Gastroesophageal sphincter (tissue), 4 donors: Measurements from ENCODE around the gene FGR. TPM values are rescaled to one million over a fixed set of nuclear protein-coding genes. Genes with fewer than 3 reads are reported as not detected.
A peak's percentile ranks its signal among the peaks of the same experiment; 100 is the strongest.
"Not testable (repeated sequence)": the region's sequence is repeated elsewhere in the genome, so short reads cannot be mapped to it uniquely, and the experiment has no call there.

Source experiments
- ATAC-seq: fragments of 150-250 bp; one replicate; pipeline ENCODE4 v1.9.1; 2016; ENCODE audit warnings: mild to moderate bottlenecking, moderate library complexity
- H3K27ac ChIP-seq, 4 donors: fragments of 200-600 bp; sonication (generic) in 3 of 4; 1 replicate in 3 of 4; 2 replicates in 1 of 4; pipeline ENCODE4 v1.5.1; 2016 to 2019
- H3K27me3 ChIP-seq: fragments of 200-600 bp; sonication (generic); one replicate; pipeline ENCODE4 v1.5.1; 2019
- H3K36me3 ChIP-seq, 2 donors: fragments of 200-600 bp; sonication (generic); one replicate each; pipeline ENCODE4 v1.5.1; 2019; ENCODE audit warnings: control low read depth in 1 of 2
- H3K4me1 ChIP-seq, 3 donors: fragments of 200-600 bp; sonication (generic); 1 replicate in 2 of 3; 2 replicates in 1 of 3; pipeline ENCODE4 v1.5.1; 2016 to 2019; ENCODE audit warnings: control low read depth in 2 of 3
- H3K4me3 ChIP-seq, 2 donors: fragments of 200-600 bp; sonication (generic); one replicate each; pipeline ENCODE4 v1.5.1; 2019; ENCODE audit warnings: mild to moderate bottlenecking in 1 of 2, moderate library complexity in 1 of 2
- H3K9me3 ChIP-seq, 3 donors: fragments of 200-600 bp; sonication (generic); one replicate each; pipeline ENCODE4 v1.5.1; 2017 to 2019; ENCODE audit warnings: control low read depth in 2 of 3
- EP300 ChIP-seq: sonication (generic); formaldehyde crosslinking; IDR thresholded peaks from one replicate; pipeline ENCODE4 v1.6.1; 2017; ENCODE audit warnings: antibody characterized with exemption, mild to moderate bottlenecking
- POLR2A ChIP-seq, 2 donors: fragments of 450-650 bp; IDR thresholded peaks; one replicate each; pipeline ENCODE4 v1.6.1; 2017; ENCODE audit warnings: antibody characterized with exemption in 2 of 2, mild to moderate bottlenecking in 2 of 2, moderate library complexity in 1 of 2
- POLR2AphosphoS5 ChIP-seq: sonication (generic); formaldehyde crosslinking; IDR thresholded peaks from one replicate; pipeline ENCODE4 v1.6.1; 2017; ENCODE audit warnings: antibody characterized with exemption
- WGBS, 2 donors: methylation state at CpG; one replicate each; pipeline ENCODE4 v1.1.5; 2018; ENCODE audit warnings: low coverage in 1 of 2; 5-methylcytosine and 5-hydroxymethylcytosine counted together
- total RNA-seq, 4 donors: library from RNA; depleted of rRNA; stranded (reverse); fragments of >200 nt; gene quantifications; one replicate each; pipeline ENCODE4 v1.1.0, GENCODE V29; 2016
- TF ChIP-seq, protein P1 (sequence below), 4 experiments: fragments of 200-600 bp in 2 of 4; fragments of 450-650 bp in 2 of 4; sonication (generic) in 1 of 4; IDR thresholded peaks; one replicate each; pipeline ENCODE4 v1.5.1; 2017 to 2019; ENCODE audit warnings: antibody characterized with exemption in 4 of 4, mild to moderate bottlenecking in 2 of 4, moderate library complexity in 2 of 4

FGR gene
- total RNA-seq, 4 donors from 2014 or later: 9.2 to 17.8 (median 10.1) TPM

DNA sequence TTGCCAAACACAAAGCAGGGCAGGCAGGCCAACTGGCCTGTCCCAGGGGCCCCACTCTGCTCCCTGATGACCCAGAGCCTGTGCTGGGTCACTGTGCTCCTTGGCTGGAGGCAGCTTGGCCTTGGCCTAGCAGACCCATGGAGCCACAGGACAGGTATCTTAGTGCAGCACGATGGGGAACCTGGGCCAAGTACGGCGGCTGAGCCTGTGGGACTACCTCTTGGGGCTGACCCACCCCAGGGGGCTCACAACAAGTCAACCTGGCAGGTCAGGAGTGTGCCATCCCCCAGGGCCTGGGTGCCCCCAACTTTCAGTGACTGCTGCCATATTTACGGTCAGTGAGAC lies 10.1 kb upstream of the FGR start:
- Histone ChIP-seq H3K27ac (no peak overlapping the region), H3K9me3 (no peaks in the 10 kb centered on the region), H3K4me3 (no peak overlapping the region), H3K4me1 (peaks cover 0 to 25% (median 13%) of the 10 kb centered on the region in 3 donors), H3K36me3 (no peaks in the 10 kb centered on the region), H3K27me3 (no peaks in the 10 kb centered on the region)
- TF ChIP-seq POLR2A (IDR thresholded peaks at IDR 0.05) (no peak), POLR2AphosphoS5 (no peak), EP300 (no peak)
- TF ChIP-seq, protein P1, sequence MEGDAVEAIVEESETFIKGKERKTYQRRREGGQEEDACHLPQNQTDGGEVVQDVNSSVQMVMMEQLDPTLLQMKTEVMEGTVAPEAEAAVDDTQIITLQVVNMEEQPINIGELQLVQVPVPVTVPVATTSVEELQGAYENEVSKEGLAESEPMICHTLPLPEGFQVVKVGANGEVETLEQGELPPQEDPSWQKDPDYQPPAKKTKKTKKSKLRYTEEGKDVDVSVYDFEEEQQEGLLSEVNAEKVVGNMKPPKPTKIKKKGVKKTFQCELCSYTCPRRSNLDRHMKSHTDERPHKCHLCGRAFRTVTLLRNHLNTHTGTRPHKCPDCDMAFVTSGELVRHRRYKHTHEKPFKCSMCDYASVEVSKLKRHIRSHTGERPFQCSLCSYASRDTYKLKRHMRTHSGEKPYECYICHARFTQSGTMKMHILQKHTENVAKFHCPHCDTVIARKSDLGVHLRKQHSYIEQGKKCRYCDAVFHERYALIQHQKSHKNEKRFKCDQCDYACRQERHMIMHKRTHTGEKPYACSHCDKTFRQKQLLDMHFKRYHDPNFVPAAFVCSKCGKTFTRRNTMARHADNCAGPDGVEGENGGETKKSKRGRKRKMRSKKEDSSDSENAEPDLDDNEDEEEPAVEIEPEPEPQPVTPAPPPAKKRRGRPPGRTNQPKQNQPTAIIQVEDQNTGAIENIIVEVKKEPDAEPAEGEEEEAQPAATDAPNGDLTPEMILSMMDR (IDR thresholded peaks at IDR 0.05): no peak
- WGBS, 2 donors: no CpG with 5 or more reads among the region's 4 CpGs
- no peak for ATAC-seq

DNA sequence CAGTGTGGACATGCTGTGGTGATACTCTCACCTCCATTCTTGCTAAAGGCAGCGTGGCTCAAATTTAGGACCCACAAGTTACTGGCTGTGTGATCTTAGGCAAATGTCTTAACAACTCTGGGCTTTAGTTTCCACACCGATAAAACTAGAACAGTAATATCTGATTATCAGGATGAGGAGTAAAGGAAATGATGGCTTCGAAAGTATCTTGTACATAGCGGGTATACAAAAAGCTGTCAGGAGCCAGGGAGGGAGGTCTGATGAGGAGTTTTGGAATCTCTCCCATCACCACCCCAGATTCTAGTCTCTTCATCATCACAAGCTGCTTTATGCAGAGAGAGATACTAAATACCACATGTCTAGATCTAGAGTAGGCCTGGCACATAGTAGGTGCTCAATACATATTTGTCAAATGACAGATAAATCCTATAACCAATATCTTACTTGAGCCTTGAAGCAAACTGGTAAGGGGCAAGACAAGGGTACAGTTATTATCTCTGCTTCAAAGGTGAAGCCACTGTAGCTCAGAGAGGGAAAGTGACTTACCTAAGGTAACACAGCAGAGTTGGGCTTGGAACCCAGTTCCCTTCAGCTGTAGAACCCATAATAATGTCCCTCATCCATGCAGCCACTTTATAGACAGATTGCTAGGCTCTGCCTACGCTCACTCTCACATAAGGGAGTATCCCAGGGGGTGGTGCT lies 9.5 kb upstream of the FGR start:
- H3K36me3 ChIP-seq: no peaks in the 10 kb centered on the region
- ATAC-seq: no peak
- no peaks in the 10 kb centered on the region for H3K9me3 ChIP-seq
- TF ChIP-seq POLR2A (IDR thresholded peaks at IDR 0.05): no peak
- TF ChIP-seq, protein P1 (IDR thresholded peaks at IDR 0.05): no peak
- TF ChIP-seq POLR2AphosphoS5: no peak
- TF ChIP-seq EP300: no peak
- H3K27me3 ChIP-seq: no peaks in the 10 kb centered on the region
- H3K4me1 ChIP-seq: peaks cover 0 to 23% (median 13%) of the 10 kb centered on the region in 3 donors
- H3K4me3 ChIP-seq: no peak overlapping the region
- no peak overlapping the region for H3K27ac ChIP-seq
- WGBS, 2 donors: 88 to 100% methylated on average over 1 to 5 of the region's 5 CpGs

DNA sequence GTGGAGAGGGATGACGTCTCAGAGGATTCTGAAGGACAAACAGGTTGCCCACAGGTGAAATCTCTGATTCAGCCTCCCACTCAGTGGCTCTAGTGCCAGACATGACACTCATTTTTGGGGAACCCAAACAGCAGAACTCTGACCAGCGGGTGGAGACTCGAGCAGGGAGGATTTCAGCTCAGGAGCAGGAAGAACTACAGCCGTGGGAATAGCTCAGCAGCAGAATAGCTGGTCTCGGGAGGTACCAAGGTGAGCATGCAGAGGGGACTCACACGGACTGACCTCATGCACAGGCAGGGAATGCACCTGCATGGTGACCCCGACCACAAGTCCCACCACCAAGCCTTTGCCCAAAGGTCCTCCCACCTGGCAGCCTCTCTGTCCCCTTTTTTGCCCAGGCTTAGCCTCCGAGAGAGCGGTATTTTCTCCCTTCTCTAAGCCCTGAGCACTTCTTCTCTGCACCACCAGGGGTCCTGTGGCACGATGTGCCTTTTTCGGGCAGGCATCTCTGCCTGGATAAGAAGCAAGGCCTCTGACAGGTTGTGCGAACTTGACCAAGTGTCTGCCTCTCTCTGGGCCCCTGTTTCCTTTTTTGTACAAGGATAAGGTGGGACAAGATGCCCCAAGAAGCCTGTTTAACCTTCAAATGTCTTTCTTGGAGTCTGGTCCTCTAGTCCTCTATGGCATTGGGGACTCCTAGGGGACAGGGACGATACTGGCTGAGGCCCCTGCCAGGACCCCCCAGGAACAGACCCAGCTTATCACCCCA lies 8.8 kb upstream of the FGR start:
- Histone ChIP-seq H3K9me3 (no peaks in the 10 kb centered on the region), H3K27me3 (no peaks in the 10 kb centered on the region), H3K27ac (no peak overlapping the region), H3K36me3 (no peaks in the 10 kb centered on the region), H3K4me3 (no peak overlapping the region), H3K4me1 (peaks cover 0 to 16% (median 7%) of the 10 kb centered on the region in 3 donors)
- no peak for TF ChIP-seq POLR2AphosphoS5
- TF ChIP-seq, protein P1 (IDR thresholded peaks at IDR 0.05): peak in 3 of 4 experiments; percentile 80 to 87 (median 84)
- 13 to 16% methylated on average over 7 to 12 of the region's 13 CpGs for WGBS, 2 donors
- peak; percentile 79 for ATAC-seq

DNA sequence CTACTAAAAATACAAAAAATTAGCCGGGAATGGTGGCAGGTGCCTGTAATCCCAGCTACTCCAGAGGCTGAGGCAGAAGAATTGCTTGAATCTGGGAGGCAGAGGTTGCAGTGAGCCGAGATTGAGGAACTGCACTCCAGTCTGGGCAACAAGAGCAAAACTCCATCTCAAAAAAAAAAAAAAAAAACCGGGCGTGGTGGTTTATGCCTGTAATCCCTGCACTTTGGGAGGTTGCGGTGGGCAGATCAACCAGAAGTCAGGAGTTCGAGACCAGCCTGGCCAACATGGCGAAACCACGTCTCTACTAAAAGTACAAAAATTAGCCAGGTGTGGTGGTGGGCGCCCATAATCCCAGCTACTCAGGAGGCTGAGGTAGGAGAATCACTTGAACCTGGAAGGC lies 5.5 kb upstream of the FGR start:
- not testable (repeated sequence) for H3K36me3 ChIP-seq, ATAC-seq, H3K4me1 ChIP-seq, H3K9me3 ChIP-seq, H3K4me3 ChIP-seq, H3K27me3 ChIP-seq, H3K27ac ChIP-seq
- WGBS, 2 donors: 88 to 90% methylated on average over 4 to 7 of the region's 9 CpGs

DNA sequence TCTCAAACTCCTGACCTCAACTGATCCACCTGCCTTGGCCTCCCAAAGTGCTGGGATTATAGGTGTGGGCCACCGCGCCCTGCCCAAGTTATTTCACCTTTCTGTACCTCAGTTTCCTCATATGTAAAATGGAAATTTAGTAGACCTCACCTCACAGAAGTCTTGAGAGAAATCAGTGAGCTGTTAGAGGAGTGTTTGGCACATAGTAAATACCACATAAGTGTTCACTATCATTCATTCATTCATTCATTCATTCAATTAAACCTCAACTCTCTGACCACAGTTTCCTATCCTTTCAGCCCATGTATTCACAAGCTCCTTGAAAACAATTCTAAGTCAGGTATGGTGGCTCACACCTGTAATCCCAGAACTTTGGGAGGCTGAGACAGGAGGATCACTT lies 3.8 kb upstream of the FGR start:
- H3K4me3 ChIP-seq: no peak overlapping the region
- peaks cover 13% of the 10 kb centered on the region for H3K27me3 ChIP-seq
- H3K36me3 ChIP-seq: no peaks in the 10 kb centered on the region
- peaks cover 0 to 17% (median 9%) of the 10 kb centered on the region in 3 donors for H3K4me1 ChIP-seq
- TF ChIP-seq POLR2AphosphoS5 (no peak), POLR2A (IDR thresholded peaks at IDR 0.05) (no peak), EP300 (no peak)
- TF ChIP-seq, protein P1 (IDR thresholded peaks at IDR 0.05): no peak
- H3K27ac ChIP-seq: no peak overlapping the region
- H3K9me3 ChIP-seq: no peaks in the 10 kb centered on the region
- ATAC-seq: no peak
- 85 to 100% methylated on average over 2 of the region's 2 CpGs for WGBS, 2 donors
